ENCODE measurements around the gene TENM4.
"Not testable (repeated sequence)": the region's sequence is repeated elsewhere in the genome, so short reads cannot be mapped to it uniquely, and the experiment has no call there.

Gene TENM4

GRCh38 chr11:78827291-78827690 is 613.5 kb downstream of the TENM4 start:
- DNase-seq = not testable (repeated sequence)

- DNase-seq = no peak
Observed at GRCh38 chr11:78825591-78826020, 615.2 kb downstream of the TENM4 start.

- no peak for DNase-seq
Observed at GRCh38 chr11:78823588-78823987, 617.2 kb downstream of the TENM4 start.

- no peak for DNase-seq
Observed at GRCh38 chr11:78822931-78823423, 617.9 kb downstream of the TENM4 start.

- DNase-seq = no peak
Observed at GRCh38 chr11:78821371-78822306, 619.2 kb downstream of the TENM4 start.

- no peak for DNase-seq
Observed at GRCh38 chr11:78820741-78821140, 620.1 kb downstream of the TENM4 start.

GRCh38 chr11:78818201-78818600 is 622.6 kb downstream of the TENM4 start:
- no peak for DNase-seq

GRCh38 chr11:78815831-78816230 is 625.0 kb downstream of the TENM4 start:
- DNase-seq = peak; percentile 56 to 58

- peak; percentile 39 to 44 for DNase-seq
Observed at GRCh38 chr11:78812513-78813293, 628.1 kb downstream of the TENM4 start.

- DNase-seq = no peak
Observed at GRCh38 chr11:78810559-78811009, 630.2 kb downstream of the TENM4 start.

GRCh38 chr11:78809931-78810541 is 630.8 kb downstream of the TENM4 start:
- no peak for DNase-seq

GRCh38 chr11:78808923-78809322 is 631.9 kb downstream of the TENM4 start:
- DNase-seq = no peak

GRCh38 chr11:78807351-78807750 is 633.5 kb downstream of the TENM4 start:
- no peak for DNase-seq

- DNase-seq = peak; percentile 47 to 74
Observed at GRCh38 chr11:78806214-78807004, 634.4 kb downstream of the TENM4 start.

GRCh38 chr11:78804991-78805390 is 635.8 kb downstream of the TENM4 start:
- peak in 1 of 2 donors; percentile 68 for DNase-seq

- no peak for DNase-seq
Observed at GRCh38 chr11:78803995-78804394, 636.8 kb downstream of the TENM4 start.

GRCh38 chr11:78802058-78802761 is 638.6 kb downstream of the TENM4 start:
- DNase-seq = peak in 1 of 2 donors; percentile 12

- DNase-seq = peak; percentile 62 to 93
Observed at GRCh38 chr11:78801161-78801884, 639.5 kb downstream of the TENM4 start.

GRCh38 chr11:78800756-78801155 is 640.1 kb downstream of the TENM4 start:
- no peak for DNase-seq

GRCh38 chr11:78800096-78800690 is 640.6 kb downstream of the TENM4 start:
- DNase-seq = no peak

Measured in inflammatory macrophage treated with lipopolysaccharide for 1 hour (primary cell).